Kidney (tissue), 14 donors: ENCODE results near the gene FDX1. TPM values are rescaled to one million over a fixed set of nuclear protein-coding genes. Genes with fewer than 3 reads are reported as not detected.

Experiments used
- DNase-seq, 5 donors: peaks; one replicate each; pipeline ENCODE4 v3.0.0-alpha.2; 2013 to 2020
- FAIRE-seq: peaks from 2 replicates; lab custom pipeline; 2012; peaks lifted over from hg19 to GRCh38; lab: Jason Lieb, UNC
- H3K27ac ChIP-seq, 2 donors: one replicate each; pipeline ENCODE4 v1.7.0; 2013; ENCODE audit warnings: low read depth in 2 of 2, low read length in 2 of 2, inconsistent platforms in 1 of 2
- H3K27me3 ChIP-seq: one replicate; pipeline ENCODE4 v1.7.1; 2013; ENCODE audit warnings: low read length, inconsistent platforms; ENCODE audit not compliant: control insufficient read depth, insufficient read depth
- H3K36me3 ChIP-seq, 3 donors: one replicate each; pipeline versions ENCODE4 v1.7.0 to v1.7.1; 2013; ENCODE audit warnings: low read length in 3 of 3, control low read depth in 1 of 3, inconsistent platforms in 1 of 3; ENCODE audit not compliant: insufficient read depth in 3 of 3, control insufficient read depth in 2 of 3
- H3K4me1 ChIP-seq, 3 donors: one replicate each; pipeline versions ENCODE4 v1.7.0 to v1.7.1; 2013; ENCODE audit warnings: low read length in 3 of 3, inconsistent platforms in 1 of 3, low read depth in 1 of 3; ENCODE audit not compliant: control insufficient read depth in 2 of 3, insufficient read depth in 2 of 3
- H3K4me3 ChIP-seq, 3 donors: one replicate each; pipeline versions ENCODE4 v1.7.0 to v1.8.1; 2013; ENCODE audit warnings: low read length in 3 of 3, control low read depth in 1 of 3, inconsistent platforms in 1 of 3
- H3K9ac ChIP-seq, 3 donors: one replicate each; pipeline versions ENCODE4 v1.7.0 to v1.7.1; 2013; ENCODE audit warnings: low read length in 3 of 3, control low read depth in 1 of 3, inconsistent platforms in 1 of 3
- H3K9me3 ChIP-seq, 3 donors: one replicate each; pipeline versions ENCODE4 v1.7.0 to v1.7.1; 2013; ENCODE audit warnings: low read length in 3 of 3, control low read depth in 1 of 3, inconsistent platforms in 1 of 3; ENCODE audit not compliant: control insufficient read depth in 2 of 3, insufficient read depth in 1 of 3
- intact Hi-C: fragments of 100-400 bp; cut with DNase I; formaldehyde crosslinking; loops from one replicate; pipeline ENCODE4 v1.11.1; 2022
- polyA plus RNA-seq: library from polyadenylated mRNA; stranded (reverse); fragments of 350-450 nt; fragmentation: Illumina TruSeq; extraction: RNeasy Lipid Tissue Mini Kit (QIAGEN cat#74804); gene quantifications from one replicate; pipeline ENCODE4 v1.2.3, GENCODE V29; 2014; ENCODE audit warnings: low read depth, low replicate concordance; ENCODE audit not compliant: insufficient read depth
- total RNA-seq: library from RNA; stranded (reverse); fragmentation: NEBNext Ultra II Directional; extraction: Animal tissue kit (Norgen Biotek cat#: 25700); gene quantifications from one replicate; pipeline ENCODE4 v1.2.1, GENCODE V29; 2021
- TF ChIP-seq, protein P1 (sequence below): IDR thresholded peaks from 3 replicates; pipeline ENCODE4 v1.5.1; 2012; ENCODE audit warnings: mild to moderate bottlenecking, moderate library complexity, borderline replicate concordance; ENCODE audit not compliant: insufficient read depth; ENCODE audit errors: extremely low read depth
- donor health status: control.
- donor health status: control.
- donor health status: control.
- donor health status: control.
- donor health status: control.
- donor health status: DM: yes; HTN: yes; CAD: no.
- donor health status: Normal renal cell carcinoma (clear cell type).

Gene FDX1
- total and polyA plus RNA-seq, 2 donors from 2014 or later, result 13.1 to 34.4 TPM

- H3K36me3 ChIP-seq, result no peaks in the 10 kb centered on the region
- no peak for FAIRE-seq
- intact Hi-C loops, result no loop called here
Observed at GRCh38 chr11:110507328-110507727, 77.6 kb downstream of the FDX1 start.

GRCh38 chr11:110508786-110509185, 79.0 kb downstream of the FDX1 start:
- H3K4me1 ChIP-seq, result no peaks in the 10 kb centered on the region
- no peak overlapping the region for H3K27ac ChIP-seq
- FAIRE-seq, result no peak
- TF ChIP-seq, protein P1, sequence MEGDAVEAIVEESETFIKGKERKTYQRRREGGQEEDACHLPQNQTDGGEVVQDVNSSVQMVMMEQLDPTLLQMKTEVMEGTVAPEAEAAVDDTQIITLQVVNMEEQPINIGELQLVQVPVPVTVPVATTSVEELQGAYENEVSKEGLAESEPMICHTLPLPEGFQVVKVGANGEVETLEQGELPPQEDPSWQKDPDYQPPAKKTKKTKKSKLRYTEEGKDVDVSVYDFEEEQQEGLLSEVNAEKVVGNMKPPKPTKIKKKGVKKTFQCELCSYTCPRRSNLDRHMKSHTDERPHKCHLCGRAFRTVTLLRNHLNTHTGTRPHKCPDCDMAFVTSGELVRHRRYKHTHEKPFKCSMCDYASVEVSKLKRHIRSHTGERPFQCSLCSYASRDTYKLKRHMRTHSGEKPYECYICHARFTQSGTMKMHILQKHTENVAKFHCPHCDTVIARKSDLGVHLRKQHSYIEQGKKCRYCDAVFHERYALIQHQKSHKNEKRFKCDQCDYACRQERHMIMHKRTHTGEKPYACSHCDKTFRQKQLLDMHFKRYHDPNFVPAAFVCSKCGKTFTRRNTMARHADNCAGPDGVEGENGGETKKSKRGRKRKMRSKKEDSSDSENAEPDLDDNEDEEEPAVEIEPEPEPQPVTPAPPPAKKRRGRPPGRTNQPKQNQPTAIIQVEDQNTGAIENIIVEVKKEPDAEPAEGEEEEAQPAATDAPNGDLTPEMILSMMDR, result no peak
- H3K27me3 ChIP-seq, result no peaks in the 10 kb centered on the region
- DNase-seq, result no peak
- no peak overlapping the region for H3K4me3 ChIP-seq
- H3K9ac ChIP-seq, result no peak overlapping the region
- H3K9me3 ChIP-seq, result no peaks in the 10 kb centered on the region
- no peaks in the 10 kb centered on the region for H3K36me3 ChIP-seq
- intact Hi-C loops, result no loop called here

More at GRCh38 chr11:110507328-110507727, 77.6 kb downstream of the FDX1 start:
- H3K27me3 ChIP-seq, result no peaks in the 10 kb centered on the region
- DNase-seq, result no peak
- no peaks in the 10 kb centered on the region for H3K4me1 ChIP-seq
- no peaks in the 10 kb centered on the region for H3K9me3 ChIP-seq
- no peak overlapping the region for H3K9ac ChIP-seq
- TF ChIP-seq, protein P1, result no peak
- no peak overlapping the region for H3K4me3 ChIP-seq
- H3K27ac ChIP-seq, result no peak overlapping the region

DNA sequence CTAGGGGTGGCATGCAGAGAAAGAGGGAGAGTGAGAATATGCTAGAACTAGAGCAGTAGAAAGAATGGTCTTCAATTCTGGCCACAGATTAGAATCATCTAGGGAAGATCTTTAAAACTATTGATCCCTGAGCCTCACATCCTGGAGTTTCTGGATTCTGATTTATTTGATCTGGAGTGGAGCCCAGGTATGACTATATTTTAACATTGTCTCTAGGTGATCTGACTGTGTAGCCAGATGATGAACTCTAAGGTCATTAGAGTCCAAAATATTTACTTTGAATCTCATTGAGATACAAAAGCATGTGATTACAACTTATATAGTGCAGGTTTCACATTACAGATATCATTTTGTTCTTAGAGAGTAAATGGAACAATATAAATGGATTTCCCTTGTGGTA, 79.7 kb downstream of the FDX1 start:
- TF ChIP-seq, protein P1, result no peak
- Histone ChIP-seq H3K27me3 (no peaks in the 10 kb centered on the region), H3K4me1 (no peaks in the 10 kb centered on the region), H3K27ac (no peak overlapping the region), H3K9ac (no peak overlapping the region), H3K9me3 (no peaks in the 10 kb centered on the region), H3K36me3 (no peaks in the 10 kb centered on the region), H3K4me3 (no peak overlapping the region)
- no peak for FAIRE-seq
- DNase-seq, result no peak
- intact Hi-C loops, result no loop called here

- FAIRE-seq (no peak), DNase-seq (no peak)
- Histone ChIP-seq H3K9me3 (no peaks in the 10 kb centered on the region), H3K27ac (no peak overlapping the region), H3K36me3 (no peaks in the 10 kb centered on the region), H3K4me1 (no peaks in the 10 kb centered on the region), H3K27me3 (no peaks in the 10 kb centered on the region), H3K4me3 (no peak overlapping the region), H3K9ac (no peak overlapping the region)
- intact Hi-C loops, result no loop called here
- TF ChIP-seq, protein P1, result no peak
Observed at GRCh38 chr11:110512026-110512425, 82.3 kb downstream of the FDX1 start.
